ENCODE data around the gene DGCR8.
A peak's percentile ranks its signal among the peaks of the same experiment; 100 is the strongest.

Gene DGCR8

GRCh38 chr22:20115691-20116375 is 35.8 kb downstream of the DGCR8 start, which contains the start of gene RANBP1:
TSS of gene RANBP1 (plus strand) at chr22:20116104. CDS start at chr22:20116185, 81 bp downstream.
- no peak for TF ChIP-seq CTCF (IDR thresholded peaks at IDR 0.05; ENCODE audit: low read depth, low read length)
- peak within 1 kb of the TSS; percentile 96 for H3K4me3 ChIP-seq (ENCODE audit: low read depth, low read length)
- DNase-seq (ENCODE audit: low read depth, low spot score), result no peak
- in situ Hi-C loops (cut with HindIII; ENCODE audit: low sequenced_read_pairs), result no loop called here

- DNase-seq (ENCODE audit: low read depth, low spot score), result no peak
- no peak for TF ChIP-seq CTCF (IDR thresholded peaks at IDR 0.05; ENCODE audit: low read depth, low read length)
- H3K4me3 ChIP-seq (ENCODE audit: low read depth, low read length), result peak overlapping the region; percentile 96
- in situ Hi-C loops (cut with HindIII; ENCODE audit: low sequenced_read_pairs), result no loop called here
Measured at GRCh38 chr22:20116376-20116950, 36.4 kb downstream of the DGCR8 start.

- peak within 1 kb of the TSS; percentile 96 for H3K4me3 ChIP-seq (ENCODE audit: low read depth, low read length)
- in situ Hi-C loops (cut with HindIII; ENCODE audit: low sequenced_read_pairs), result no loop called here
- no peak for TF ChIP-seq CTCF (IDR thresholded peaks at IDR 0.05; ENCODE audit: low read depth, low read length)
- DNase-seq (ENCODE audit: low read depth, low spot score), result peak; percentile 99
Measured at GRCh38 chr22:20116951-20117632, 37.1 kb downstream of the DGCR8 start, which contains the start of gene TRMT2A. TSS of gene TRMT2A (minus strand) at chr22:20117226. CDS start at chr22:20116906, 320 bp downstream.

- no peak for DNase-seq (ENCODE audit: low read depth, low spot score)
- TF ChIP-seq CTCF (IDR thresholded peaks at IDR 0.05; ENCODE audit: low read depth, low read length), result no peak
- H3K4me3 ChIP-seq (ENCODE audit: low read depth, low read length), result peak overlapping the region; percentile 78
- in situ Hi-C loops (cut with HindIII; ENCODE audit: low sequenced_read_pairs), result no loop called here
Measured at GRCh38 chr22:20117633-20118299, 37.7 kb downstream of the DGCR8 start.

- TF ChIP-seq CTCF (IDR thresholded peaks at IDR 0.05; ENCODE audit: low read depth, low read length), result no peak
- peak overlapping the region; percentile 78 for H3K4me3 ChIP-seq (ENCODE audit: low read depth, low read length)
- DNase-seq (ENCODE audit: low read depth, low spot score), result no peak
- in situ Hi-C loops (cut with HindIII; ENCODE audit: low sequenced_read_pairs), result no loop called here
Measured at GRCh38 chr22:20118300-20119020, 38.4 kb downstream of the DGCR8 start.

Measured in astrocyte of the spinal cord (primary cell).